Sigmoid colon (tissue), 4 donors: Measurements from ENCODE around the gene ROS1.

Experiments used
- POLR2AphosphoS5 ChIP-seq, 4 donors: sonication (generic); formaldehyde crosslinking; IDR thresholded peaks; one replicate each; pipeline ENCODE4 v1.6.1; 2017; ENCODE audit warnings: antibody characterized with exemption in 4 of 4
- TF ChIP-seq, protein P1 (sequence below), 4 experiments: fragments of 450-650 bp in 3 of 4; fragments of 200-600 bp in 1 of 4; IDR thresholded peaks; one replicate each; pipeline ENCODE4 v1.5.1; 2016 to 2019; ENCODE audit warnings: antibody characterized with exemption in 4 of 4, mild to moderate bottlenecking in 3 of 4, moderate library complexity in 2 of 4

DNA sequence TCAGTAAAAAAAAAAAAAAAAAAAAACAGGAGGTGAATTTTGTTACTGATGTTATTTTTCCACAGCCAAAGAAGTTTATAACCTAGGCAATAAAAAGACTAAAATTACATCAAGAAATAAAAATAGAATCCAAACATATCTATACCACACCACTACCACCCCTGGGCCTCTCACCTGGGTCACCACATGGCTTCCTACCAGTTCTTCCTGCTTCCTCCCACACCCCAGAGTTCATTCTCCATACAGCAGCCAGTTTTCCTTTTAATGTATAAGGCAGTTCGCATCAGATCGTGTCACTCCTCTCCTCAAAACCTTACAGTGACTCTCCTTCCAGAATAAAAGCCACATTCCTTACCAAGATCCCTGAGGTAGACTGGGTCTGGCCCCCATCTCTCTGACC is 23.9 kb downstream of the ROS1 start:
- TF ChIP-seq, protein P1, sequence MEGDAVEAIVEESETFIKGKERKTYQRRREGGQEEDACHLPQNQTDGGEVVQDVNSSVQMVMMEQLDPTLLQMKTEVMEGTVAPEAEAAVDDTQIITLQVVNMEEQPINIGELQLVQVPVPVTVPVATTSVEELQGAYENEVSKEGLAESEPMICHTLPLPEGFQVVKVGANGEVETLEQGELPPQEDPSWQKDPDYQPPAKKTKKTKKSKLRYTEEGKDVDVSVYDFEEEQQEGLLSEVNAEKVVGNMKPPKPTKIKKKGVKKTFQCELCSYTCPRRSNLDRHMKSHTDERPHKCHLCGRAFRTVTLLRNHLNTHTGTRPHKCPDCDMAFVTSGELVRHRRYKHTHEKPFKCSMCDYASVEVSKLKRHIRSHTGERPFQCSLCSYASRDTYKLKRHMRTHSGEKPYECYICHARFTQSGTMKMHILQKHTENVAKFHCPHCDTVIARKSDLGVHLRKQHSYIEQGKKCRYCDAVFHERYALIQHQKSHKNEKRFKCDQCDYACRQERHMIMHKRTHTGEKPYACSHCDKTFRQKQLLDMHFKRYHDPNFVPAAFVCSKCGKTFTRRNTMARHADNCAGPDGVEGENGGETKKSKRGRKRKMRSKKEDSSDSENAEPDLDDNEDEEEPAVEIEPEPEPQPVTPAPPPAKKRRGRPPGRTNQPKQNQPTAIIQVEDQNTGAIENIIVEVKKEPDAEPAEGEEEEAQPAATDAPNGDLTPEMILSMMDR (IDR thresholded peaks at IDR 0.05): no peak
- TF ChIP-seq POLR2AphosphoS5 (IDR thresholded peaks at IDR 0.05): no peak
